Stimulated activated effector memory CD8-positive, alpha-beta T cell treated with anti-CD3 and anti-CD28 coated beads, Interleukin-12 subunit alpha, Interleukin-12 subunit beta, amount 100 ng/mL, for 72 hours (primary cell): ENCODE data around the gene DDX41.

ENCODE experiments used
- ATAC-seq: fragments of 150-1000 bp; cut with Tn5 transposase; 2 replicates; pipeline ENCODE4 v1.10.0; 2021
- DNase-seq, 2 donors: peaks; one replicate each; pipeline ENCODE4 v3.0.0; 2021 to 2022; ENCODE audit warnings: low spot score in 2 of 2
- H3K27ac Mint-ChIP-seq: one replicate; pipeline ENCODE4 v1.8.0; 2022; ENCODE audit warnings: mild to moderate bottlenecking, mixed read lengths
- H3K36me3 Mint-ChIP-seq: one replicate; pipeline ENCODE4 v1.8.0; 2022; ENCODE audit warnings: mild to moderate bottlenecking, mixed read lengths
- H3K4me1 Mint-ChIP-seq: one replicate; pipeline ENCODE4 v1.8.0; 2022; ENCODE audit warnings: mixed read lengths
- H3K4me3 Mint-ChIP-seq: one replicate; pipeline ENCODE4 v1.8.0; 2022; ENCODE audit warnings: mild to moderate bottlenecking, mixed read lengths
- H3K9me3 Mint-ChIP-seq: one replicate; pipeline ENCODE4 v1.8.0; 2022; ENCODE audit warnings: mixed read lengths

The DDX41 gene

DNA sequence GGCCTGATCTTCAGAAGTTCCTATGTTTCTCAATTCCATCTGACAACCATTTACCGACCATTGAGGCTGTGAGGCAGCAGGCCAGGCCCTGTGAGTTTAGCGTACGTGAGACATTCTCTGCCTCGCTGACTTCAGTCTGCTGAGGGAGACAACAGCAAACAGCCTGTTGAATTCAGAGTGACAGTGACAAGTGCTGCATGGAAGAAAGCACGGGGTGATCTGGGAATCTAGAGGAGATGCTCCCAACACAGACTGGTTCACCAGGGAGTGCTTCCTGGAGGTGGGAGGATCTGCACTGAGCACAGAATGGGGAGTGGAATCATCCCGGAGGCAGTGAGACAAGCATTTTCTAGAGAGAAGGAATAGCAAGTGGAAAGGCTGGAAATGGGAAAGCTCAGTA lies 10.0 kb upstream of the DDX41 start:
- H3K9me3 Mint-ChIP-seq: no peaks in the 10 kb centered on the region
- DNase-seq (no peak), ATAC-seq (no peak)
- peaks cover 42% of the 10 kb centered on the region for H3K36me3 Mint-ChIP-seq
- no peak overlapping the region for H3K27ac Mint-ChIP-seq
- peaks cover 7% of the 10 kb centered on the region for H3K4me1 Mint-ChIP-seq
- H3K4me3 Mint-ChIP-seq: no peak overlapping the region

DNA sequence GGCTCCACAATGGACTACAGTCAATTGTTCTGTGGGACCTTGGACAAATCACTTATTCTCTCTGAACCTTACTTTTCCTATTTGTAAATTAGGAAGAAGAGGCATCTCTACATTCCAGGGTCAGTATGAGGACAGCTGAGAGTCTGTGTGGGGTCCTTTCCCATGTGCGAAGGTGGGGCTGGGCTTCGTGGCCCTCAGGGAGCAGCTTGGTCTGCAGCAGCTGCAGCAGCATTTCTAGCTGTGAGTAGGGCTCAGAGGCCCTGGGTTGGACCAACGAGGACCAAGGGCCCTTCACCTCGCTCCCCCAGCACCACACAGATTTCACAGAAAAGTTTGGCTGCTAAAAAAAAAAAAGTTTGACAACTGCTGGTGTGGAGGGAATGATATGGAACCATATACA lies 9.4 kb upstream of the DDX41 start:
- Mint-ChIP-seq H3K9me3 (no peaks in the 10 kb centered on the region), H3K36me3 (peaks cover 46% of the 10 kb centered on the region), H3K27ac (no peak overlapping the region), H3K4me1 (peaks cover 13% of the 10 kb centered on the region), H3K4me3 (no peak overlapping the region)
- ATAC-seq: no peak
- DNase-seq: no peak

DNA sequence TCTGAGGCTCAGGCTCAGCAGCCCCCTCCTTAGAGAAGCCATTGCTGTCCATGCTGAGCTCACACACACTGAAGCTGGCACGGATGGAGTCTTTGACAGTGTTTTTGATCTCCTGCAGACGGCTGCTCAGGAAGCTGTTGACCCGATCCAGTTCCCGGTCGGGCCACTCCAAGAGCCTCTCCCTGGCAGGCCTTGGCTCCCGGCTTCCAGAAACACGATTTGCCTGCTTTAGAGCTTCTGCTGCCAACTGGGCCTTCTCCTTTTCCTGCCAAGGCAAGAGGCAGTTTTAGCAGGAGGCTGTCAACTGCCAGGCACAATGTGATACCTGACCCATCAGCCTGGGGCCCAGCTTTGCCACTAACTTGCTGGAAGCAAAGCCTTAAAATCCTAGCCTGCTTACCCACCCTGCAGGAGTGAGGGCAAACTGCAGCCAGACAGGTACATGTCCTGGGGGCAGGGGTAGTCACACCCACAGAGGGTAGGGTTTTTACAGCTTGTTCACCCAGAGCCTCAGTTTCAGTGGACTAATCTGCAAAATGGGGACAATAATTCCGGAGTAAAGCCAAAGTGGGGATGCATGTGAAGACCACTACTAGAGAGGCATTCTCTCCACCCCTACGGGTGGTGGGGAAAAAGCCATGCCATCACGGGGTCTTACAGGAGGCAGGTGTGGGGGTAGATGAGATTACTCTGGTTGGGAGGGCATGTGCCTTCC lies 8.3 kb upstream of the DDX41 start:
- H3K27ac Mint-ChIP-seq: no peak overlapping the region
- H3K36me3 Mint-ChIP-seq: peaks cover 47% of the 10 kb centered on the region
- ATAC-seq (no peak), DNase-seq (no peak)
- H3K4me1 Mint-ChIP-seq: peaks cover 18% of the 10 kb centered on the region
- no peaks in the 10 kb centered on the region for H3K9me3 Mint-ChIP-seq
- no peak overlapping the region for H3K4me3 Mint-ChIP-seq

DNA sequence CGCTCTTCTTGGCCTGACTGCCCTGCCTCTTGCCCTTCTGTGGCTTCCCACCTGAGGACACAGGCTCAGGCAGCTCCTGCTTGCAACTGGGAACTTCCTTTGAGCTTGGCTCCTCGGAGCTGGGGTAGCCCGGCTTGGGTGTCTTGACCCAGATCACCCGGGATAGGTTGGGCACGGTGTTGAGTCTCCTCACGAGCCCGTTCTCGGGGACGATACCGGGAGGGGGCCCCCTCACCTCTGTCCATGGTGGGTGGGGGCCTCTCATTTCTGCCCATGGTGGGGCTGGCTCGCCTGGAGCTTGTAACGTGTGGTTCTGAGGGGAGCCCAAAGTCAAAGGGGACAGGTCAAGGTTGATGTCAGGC lies 7.8 kb upstream of the DDX41 start:
- peaks cover 52% of the 10 kb centered on the region for H3K36me3 Mint-ChIP-seq
- H3K9me3 Mint-ChIP-seq: no peaks in the 10 kb centered on the region
- H3K27ac Mint-ChIP-seq: no peak overlapping the region

DNA sequence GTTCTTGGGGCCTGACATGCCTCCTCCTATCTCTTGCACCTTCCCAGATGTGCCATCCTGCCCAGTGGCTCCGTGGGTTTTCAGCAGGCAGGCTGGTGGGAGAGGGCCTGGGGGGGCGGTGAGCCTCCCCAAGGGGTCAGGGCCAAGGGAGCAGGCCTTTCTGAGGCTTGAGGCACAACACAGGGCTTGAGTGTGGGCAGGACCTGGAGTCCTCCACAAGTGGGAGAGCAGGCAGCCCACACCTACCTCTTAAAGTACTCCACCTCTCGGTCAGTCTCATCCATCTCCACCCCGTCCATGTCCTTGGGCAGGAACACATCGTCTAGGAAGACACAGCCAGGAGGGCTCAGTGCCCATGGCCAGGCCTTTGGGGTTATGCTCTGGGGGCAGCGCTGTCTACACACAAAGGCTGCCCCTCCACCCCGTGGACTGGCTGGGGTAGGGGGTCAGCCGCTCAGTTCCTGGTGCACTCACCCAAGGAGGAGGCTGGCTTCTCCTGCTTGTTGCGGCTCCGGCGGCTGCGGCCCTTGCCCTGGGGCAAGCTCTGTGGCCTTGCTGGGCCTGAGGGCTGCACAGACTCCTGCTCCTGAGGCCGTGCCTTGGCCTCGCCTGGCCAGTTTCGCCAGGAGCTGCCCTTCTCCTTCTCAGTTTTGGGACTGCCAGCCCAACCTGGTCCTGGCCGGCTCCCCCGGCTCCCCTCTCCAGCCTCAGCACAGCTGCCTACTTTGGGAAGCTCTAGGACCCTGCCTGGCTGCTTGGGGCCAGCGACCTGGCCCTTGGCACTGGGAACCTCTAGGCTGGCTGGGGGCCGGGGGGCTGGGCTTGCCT lies 7.2 kb upstream of the DDX41 start:
- Mint-ChIP-seq H3K36me3 (peaks cover 58% of the 10 kb centered on the region), H3K4me3 (no peak overlapping the region), H3K4me1 (peaks cover 29% of the 10 kb centered on the region), H3K9me3 (no peaks in the 10 kb centered on the region), H3K27ac (peak overlapping the region; percentile 41)
- no peak for DNase-seq
- no peak for ATAC-seq

More for the DNA sequence above, 7.8 kb upstream of the DDX41 start:
- DNase-seq (no peak), ATAC-seq (no peak)
- no peak overlapping the region for H3K4me3 Mint-ChIP-seq
- peaks cover 24% of the 10 kb centered on the region for H3K4me1 Mint-ChIP-seq

DNA sequence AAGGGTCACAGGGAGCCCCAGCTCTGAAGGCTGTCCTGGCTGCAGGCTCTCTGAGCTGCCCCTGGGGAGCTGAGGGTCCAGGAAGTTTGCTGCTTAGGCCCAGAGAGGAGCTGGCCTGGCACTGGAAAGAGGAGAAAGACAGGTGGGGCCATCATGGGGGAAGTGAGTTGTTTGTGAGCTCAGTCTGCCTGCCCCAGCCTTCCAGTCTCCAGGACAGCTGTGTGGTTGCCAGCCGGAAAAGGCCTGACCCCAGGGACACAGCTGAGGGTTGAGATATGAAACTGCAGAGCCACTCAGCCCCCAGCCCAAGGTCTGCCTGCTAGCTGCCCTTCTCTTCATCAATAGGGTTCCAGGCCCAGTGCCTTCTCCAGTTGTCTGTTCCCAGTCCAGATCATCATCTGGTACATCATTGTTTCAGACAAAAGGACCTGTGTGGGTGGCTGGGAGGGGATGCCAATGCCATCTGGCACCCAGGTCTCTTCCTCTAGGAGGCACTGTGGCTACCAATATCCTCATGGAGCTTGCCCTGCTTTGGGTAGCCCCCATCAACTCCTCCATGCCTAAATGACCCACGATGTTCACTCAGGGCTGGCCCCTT lies 4.3 kb upstream of the DDX41 start:
- no peaks in the 10 kb centered on the region for H3K9me3 Mint-ChIP-seq

DNA sequence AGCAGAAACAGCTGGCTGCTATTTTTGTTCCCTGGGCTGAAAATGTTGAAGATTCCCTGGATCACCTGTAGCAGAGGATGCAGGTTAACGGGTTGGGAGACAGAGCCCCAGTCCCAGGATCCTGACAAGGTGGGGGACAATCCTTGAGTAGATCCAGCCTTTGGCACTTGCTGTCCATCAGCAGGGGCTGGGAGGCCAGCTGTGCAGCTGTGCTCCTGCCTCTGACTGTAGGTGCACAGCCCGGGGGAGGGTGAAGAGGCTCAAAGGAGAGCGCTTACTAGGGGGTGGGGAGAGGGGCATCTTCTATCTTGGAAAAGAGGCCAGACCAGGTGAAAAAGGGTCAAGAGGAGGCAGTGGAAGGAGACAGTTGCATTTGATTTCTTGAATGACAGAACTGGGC lies 3.5 kb upstream of the DDX41 start:
- Mint-ChIP-seq H3K27ac (peak overlapping the region; percentile 92), H3K4me1 (peaks cover 54% of the 10 kb centered on the region)
- DNase-seq: no peak

More for the DNA sequence above, 4.3 kb upstream of the DDX41 start:
- peaks cover 75% of the 10 kb centered on the region for H3K36me3 Mint-ChIP-seq
- no peak overlapping the region for H3K4me3 Mint-ChIP-seq
- DNase-seq (no peak), ATAC-seq (no peak)
- H3K4me1 Mint-ChIP-seq: peaks cover 46% of the 10 kb centered on the region
- H3K27ac Mint-ChIP-seq: peak overlapping the region; percentile 92

DNA sequence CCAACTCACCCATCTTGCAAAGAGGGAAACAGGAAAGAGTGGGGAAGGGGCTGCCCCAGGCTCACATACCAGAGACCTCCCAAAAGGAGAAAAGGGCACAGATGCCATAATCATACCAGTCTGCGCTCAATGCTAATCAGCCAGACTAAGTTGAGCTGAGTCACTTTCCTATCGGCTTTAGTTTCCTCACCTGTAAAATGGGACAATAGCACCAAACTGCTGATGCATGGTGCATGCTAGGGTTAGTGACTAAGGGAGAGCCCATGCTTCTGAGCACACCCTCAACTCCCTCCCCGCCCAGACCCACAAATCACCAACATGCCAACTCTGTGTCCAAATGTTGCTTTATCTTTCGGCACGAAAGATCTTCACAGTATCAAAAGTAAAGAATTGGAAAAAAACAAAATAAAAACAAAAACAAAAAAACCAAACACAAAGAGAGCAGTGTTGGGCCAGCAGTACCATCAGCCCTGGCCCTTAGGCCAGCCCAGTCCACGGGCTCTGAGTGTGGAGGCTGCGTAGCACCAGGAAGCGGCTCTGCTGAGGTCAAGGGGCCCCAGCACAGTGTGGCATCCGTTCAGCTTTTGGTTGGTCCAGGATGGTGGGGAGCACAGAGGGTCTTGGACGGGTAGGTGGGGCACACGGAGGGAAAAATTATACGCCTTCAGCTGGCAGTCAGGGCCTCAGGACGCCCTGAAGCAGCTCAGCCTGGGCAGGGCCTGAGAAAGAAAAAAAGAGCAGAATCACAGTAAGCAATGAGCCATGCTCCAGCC lies 2.9 kb upstream of the DDX41 start:
- no peak for DNase-seq
- Mint-ChIP-seq H3K36me3 (peaks cover 79% of the 10 kb centered on the region), H3K4me1 (peaks cover 58% of the 10 kb centered on the region), H3K9me3 (no peaks in the 10 kb centered on the region), H3K4me3 (peak overlapping the region; percentile 24), H3K27ac (peak overlapping the region; percentile 92)
- no peak for ATAC-seq

More for the DNA sequence above, 3.5 kb upstream of the DDX41 start:
- Mint-ChIP-seq H3K9me3 (no peaks in the 10 kb centered on the region), H3K36me3 (peaks cover 76% of the 10 kb centered on the region), H3K4me3 (no peak overlapping the region)
- no peak for ATAC-seq

DNA sequence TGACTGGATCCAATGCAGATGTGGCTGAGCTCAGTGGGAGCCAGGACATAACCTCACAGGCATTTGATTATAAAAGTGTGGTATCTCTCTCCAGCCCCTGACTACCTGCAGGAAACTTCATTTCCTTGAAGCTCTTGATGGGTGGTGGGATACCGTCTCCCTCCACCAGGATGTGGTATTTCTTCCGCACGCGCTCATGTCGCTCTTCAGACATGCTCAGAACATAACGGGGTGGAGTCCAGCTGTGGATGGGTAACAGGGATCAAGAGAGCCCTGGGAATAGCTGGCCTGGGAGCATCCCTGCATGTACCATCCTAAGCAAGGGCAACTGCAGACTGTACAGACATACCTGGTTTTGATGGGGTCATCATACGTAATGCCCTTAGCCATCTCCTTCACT lies 1.2 kb downstream of the DDX41 start:
- DNase-seq (no peak), ATAC-seq (no peak)
- Mint-ChIP-seq H3K4me1 (peaks cover 62% of the 10 kb centered on the region), H3K9me3 (no peaks in the 10 kb centered on the region), H3K36me3 (peaks cover 83% of the 10 kb centered on the region), H3K4me3 (peak overlapping the region; percentile 89), H3K27ac (peak overlapping the region; percentile 96)

DNA sequence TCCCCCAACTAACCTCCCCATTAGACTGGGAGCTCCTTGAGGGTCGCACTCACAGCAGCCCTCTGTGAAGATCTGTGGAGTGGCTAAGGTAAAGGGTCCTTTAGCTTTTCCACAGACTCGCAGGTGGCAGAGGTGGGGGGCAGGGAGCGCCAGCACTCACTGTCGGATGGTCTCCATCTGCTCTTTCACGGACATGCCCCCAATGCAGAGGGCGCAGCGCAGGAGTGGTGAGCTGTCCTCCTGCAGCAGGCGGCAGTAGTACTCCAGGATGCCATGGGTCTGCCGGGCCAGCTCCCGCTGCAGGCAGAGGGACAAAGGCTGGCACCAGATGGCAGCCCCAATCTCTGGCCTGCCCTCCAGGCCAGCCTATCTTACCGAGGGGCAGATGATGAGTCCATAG lies 2.2 kb downstream of the DDX41 start:
- H3K4me1 Mint-ChIP-seq: peaks cover 59% of the 10 kb centered on the region
- peaks cover 78% of the 10 kb centered on the region for H3K36me3 Mint-ChIP-seq
- DNase-seq (no peak), ATAC-seq (no peak)
- H3K4me3 Mint-ChIP-seq: no peak overlapping the region
- no peaks in the 10 kb centered on the region for H3K9me3 Mint-ChIP-seq
- H3K27ac Mint-ChIP-seq: peak overlapping the region; percentile 90

DNA sequence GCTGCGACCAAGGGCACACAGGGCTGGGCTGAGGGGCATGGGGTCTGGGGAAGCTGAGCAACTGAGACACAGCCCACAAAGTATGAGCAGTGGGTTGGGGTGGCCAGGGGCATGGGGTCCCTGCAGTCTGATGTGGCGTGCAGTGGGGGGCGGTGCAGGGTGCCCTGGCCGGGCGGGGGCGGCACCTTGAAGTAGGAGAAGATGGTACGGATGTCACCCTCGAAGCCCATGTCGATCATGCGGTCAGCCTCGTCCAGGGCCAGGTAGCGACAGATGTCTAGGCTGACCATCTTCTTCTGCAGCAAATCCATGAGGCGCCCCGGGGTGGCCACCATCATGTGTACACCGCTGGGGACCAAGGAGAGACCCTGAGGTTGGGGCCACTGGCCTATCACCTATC lies 3.3 kb downstream of the DDX41 start:
- ATAC-seq (no peak), DNase-seq (no peak)
- Mint-ChIP-seq H3K27ac (peak overlapping the region; percentile 90), H3K9me3 (no peaks in the 10 kb centered on the region), H3K4me3 (no peak overlapping the region), H3K4me1 (peaks cover 53% of the 10 kb centered on the region), H3K36me3 (peaks cover 80% of the 10 kb centered on the region)

DNA sequence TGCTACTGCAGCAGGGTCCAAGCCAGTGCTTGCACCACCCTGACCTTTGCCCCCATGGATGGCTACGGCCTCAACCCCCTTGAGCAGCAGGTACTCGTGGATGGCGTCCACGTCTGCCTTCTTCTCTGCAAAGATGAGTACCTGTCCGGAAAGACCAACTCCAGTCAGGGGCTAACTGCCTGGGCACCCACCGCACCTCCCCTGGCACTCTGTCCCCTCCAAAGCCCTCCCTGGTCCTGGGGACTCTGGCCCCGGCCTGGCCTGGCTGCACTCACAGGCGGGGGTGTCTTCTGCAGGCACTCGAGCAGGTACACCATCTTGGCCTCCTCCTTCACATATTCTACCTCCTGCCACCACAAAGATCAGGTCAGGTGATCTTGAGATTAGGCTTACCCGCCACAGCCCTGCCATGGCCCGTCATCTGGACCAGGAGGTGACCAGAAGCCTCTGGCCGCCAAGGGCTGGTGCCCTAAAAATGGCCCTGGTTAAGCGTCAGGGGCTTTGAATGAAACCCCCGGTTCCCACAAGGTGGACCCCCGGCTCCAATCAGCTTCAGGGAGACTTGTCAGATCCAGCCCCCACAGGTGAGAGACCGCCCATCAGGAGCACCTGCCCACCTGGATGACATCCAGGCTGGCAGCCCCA lies 3.9 kb downstream of the DDX41 start:
- no peak overlapping the region for H3K27ac Mint-ChIP-seq
- H3K4me1 Mint-ChIP-seq: peaks cover 53% of the 10 kb centered on the region
- no peak overlapping the region for H3K4me3 Mint-ChIP-seq
- DNase-seq (no peak), ATAC-seq (no peak)
- peaks cover 80% of the 10 kb centered on the region for H3K36me3 Mint-ChIP-seq
- H3K9me3 Mint-ChIP-seq: no peaks in the 10 kb centered on the region

DNA sequence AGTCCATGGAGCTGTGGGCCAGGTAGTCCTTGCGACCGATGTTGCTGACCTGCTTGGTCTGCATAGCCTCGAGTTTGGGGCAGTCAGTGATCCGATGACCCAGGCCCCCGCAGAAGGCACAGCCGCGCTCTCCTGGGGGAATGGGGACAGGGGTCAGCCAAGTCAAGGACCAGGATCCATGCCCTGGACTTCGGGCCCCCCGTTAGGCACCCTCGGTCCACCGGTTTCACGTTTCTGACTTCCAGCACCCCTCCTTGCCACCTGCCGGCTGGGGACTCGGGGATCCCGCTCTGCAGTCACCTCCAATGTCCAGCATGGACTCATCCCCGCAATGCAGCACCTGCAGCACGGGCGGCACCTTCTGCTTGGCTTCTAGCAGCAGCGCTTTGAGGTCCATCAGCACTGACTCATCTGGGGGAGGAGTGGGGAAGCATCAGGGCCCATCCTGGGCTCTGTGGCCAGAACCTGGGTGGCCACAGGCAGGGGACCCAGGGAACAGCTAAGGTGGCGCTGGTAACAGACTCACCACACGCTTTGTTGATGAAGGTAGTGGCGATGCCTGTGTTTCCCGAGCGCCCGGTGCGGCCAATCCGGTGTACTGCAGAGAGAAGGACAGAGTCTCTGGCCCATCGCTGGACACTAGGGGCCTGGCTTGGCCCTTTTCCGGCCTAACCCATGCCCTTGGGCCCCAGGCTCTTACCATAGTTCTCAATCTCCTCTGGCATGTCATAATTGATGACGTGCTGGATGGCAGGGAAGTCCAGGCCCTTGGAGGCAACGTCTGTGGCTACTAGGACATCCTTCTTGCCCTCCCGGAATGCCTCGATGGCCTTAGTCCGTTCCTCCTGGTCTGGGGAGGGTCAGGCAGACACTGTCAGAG lies 4.7 kb downstream of the DDX41 start:
- H3K4me1 Mint-ChIP-seq: peaks cover 46% of the 10 kb centered on the region

DNA sequence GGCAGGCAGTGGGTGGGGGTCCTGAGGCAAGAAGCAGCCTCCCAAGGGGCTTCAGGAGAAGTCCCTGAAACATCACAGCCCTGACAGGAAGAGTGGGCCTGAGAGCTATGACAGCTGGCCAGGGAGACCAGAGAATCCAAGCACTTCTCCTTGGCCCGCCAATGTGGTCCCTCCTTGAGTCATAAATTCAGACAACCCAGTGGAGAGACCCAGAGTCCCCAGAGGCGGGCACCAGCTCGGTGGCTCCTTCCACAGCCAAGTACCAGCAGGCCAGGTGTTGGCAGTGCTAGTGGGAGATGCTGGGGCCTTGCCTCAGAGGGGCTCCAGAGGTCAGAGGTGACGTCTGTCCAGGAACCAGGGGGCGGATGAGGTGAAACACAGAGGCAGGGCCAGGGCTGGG lies 5.6 kb downstream of the DDX41 start:
- Mint-ChIP-seq H3K27ac (no peak overlapping the region), H3K4me3 (no peak overlapping the region), H3K9me3 (no peaks in the 10 kb centered on the region), H3K36me3 (peaks cover 72% of the 10 kb centered on the region), H3K4me1 (peaks cover 38% of the 10 kb centered on the region)
- ATAC-seq: no peak
- no peak for DNase-seq

More for the DNA sequence above, 4.7 kb downstream of the DDX41 start:
- ATAC-seq (no peak), DNase-seq (no peak)
- no peak overlapping the region for H3K4me3 Mint-ChIP-seq
- H3K27ac Mint-ChIP-seq: no peak overlapping the region
- peaks cover 75% of the 10 kb centered on the region for H3K36me3 Mint-ChIP-seq
- no peaks in the 10 kb centered on the region for H3K9me3 Mint-ChIP-seq
